Testis (tissue), 3 donors: ENCODE data around the gene NOS1AP. TPM values are rescaled to one million over a fixed set of nuclear protein-coding genes. Genes with fewer than 3 reads are reported as not detected.

Experiments
- DNase-seq: peaks from one replicate; pipeline ENCODE4 v3.0.0-alpha.2; 2019
- H3K27ac ChIP-seq, 2 donors: fragments of 200-600 bp; sonication (generic); one replicate each; pipeline ENCODE4 v1.5.1; 2019
- H3K27me3 ChIP-seq: fragments of 200-600 bp; sonication (generic); one replicate; pipeline ENCODE4 v1.5.1; 2019
- H3K36me3 ChIP-seq: fragments of 200-600 bp; sonication (generic); one replicate; pipeline ENCODE4 v1.5.1; 2017; ENCODE audit warnings: low read depth; ENCODE audit errors: missing control alignments
- H3K4me1 ChIP-seq: fragments of 200-600 bp; sonication (generic); one replicate; pipeline ENCODE4 v1.5.1; 2019
- H3K4me3 ChIP-seq, 2 donors: fragments of 200-600 bp; sonication (generic); one replicate each; pipeline ENCODE4 v1.5.1; 2017 to 2019
- H3K9me3 ChIP-seq: fragments of 200-600 bp; sonication (generic); one replicate; pipeline ENCODE4 v1.5.1; 2017
- CTCF ChIP-seq, 3 experiments: fragments of 450-650 bp in 2 of 3; fragments of 200-600 bp in 1 of 3; sonication (generic) in 1 of 3; IDR thresholded peaks; one replicate each; pipeline ENCODE4 v1.5.1; 2016 to 2019; ENCODE audit warnings: antibody characterized with exemption in 3 of 3, mild to moderate bottlenecking in 2 of 3, moderate library complexity in 1 of 3
- POLR2A ChIP-seq: fragments of 450-650 bp; IDR thresholded peaks from one replicate; pipeline ENCODE4 v1.6.1; 2017; ENCODE audit warnings: antibody characterized with exemption, mild to moderate bottlenecking, moderate library complexity
- WGBS, 2 donors: methylation state at CpG; one replicate each; pipeline ENCODE4 v1.1.5; 2018; 5-methylcytosine and 5-hydroxymethylcytosine counted together
- intact Hi-C: fragments of 100-400 bp; cut with DNase I; formaldehyde crosslinking; loops from one replicate; pipeline ENCODE4 v1.15.1; 2023; ENCODE audit warnings: low total_unique reads
- polyA plus RNA-seq: library from polyadenylated mRNA; stranded (reverse); fragments of 350-450 nt; fragmentation: Illumina TruSeq; extraction: RNeasy Lipid Tissue Mini Kit (QIAGEN cat#74804); gene quantifications from one replicate; pipeline ENCODE4 v1.2.3, GENCODE V29; 2014; ENCODE audit warnings: low read depth, low replicate concordance; ENCODE audit not compliant: insufficient read depth
- total RNA-seq, 2 donors: library from RNA; depleted of rRNA; stranded (reverse); fragments of >200 nt; gene quantifications; one replicate each; pipeline ENCODE4 v1.2.3, GENCODE V29; 2016

The NOS1AP gene
- total and polyA plus RNA-seq, 3 donors from 2014 or later: 2.1 to 5.1 (median 4.1) TPM

DNA sequence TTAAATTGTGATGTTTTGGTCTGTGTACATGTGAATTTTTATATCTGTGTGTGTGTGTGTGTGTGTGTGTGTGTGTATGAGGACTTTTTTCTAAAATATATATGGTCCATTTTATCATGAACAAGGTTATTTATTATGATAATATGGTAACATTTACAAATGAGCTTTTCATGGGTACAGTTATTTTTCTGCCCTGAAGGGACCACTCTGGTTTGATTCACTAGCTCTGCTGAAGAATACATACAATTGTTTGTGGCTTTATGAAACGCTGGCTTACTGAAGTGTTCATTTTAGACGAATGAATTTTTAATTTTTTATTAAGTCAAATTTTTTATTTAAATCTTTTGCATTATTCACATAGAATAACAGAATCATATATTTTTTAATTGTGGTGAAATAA, 235.2 kb downstream of the NOS1AP start:
- intact Hi-C loops: no loop called here
- DNase-seq: no peak
- Histone ChIP-seq H3K27ac (no peak overlapping the region), H3K4me3 (no peak overlapping the region), H3K36me3 (no peaks in the 10 kb centered on the region), H3K9me3 (no peaks in the 10 kb centered on the region), H3K27me3 (no peaks in the 10 kb centered on the region), H3K4me1 (no peaks in the 10 kb centered on the region)
- TF ChIP-seq CTCF (IDR thresholded peaks at IDR 0.05) (no peak), POLR2A (no peak)
- WGBS, 2 donors: 82 to 84% methylated on average over 2 of the region's 2 CpGs

- 91 to 100% methylated on average over 1 of the region's 1 CpG for WGBS, 2 donors
- Histone ChIP-seq H3K27ac (no peak overlapping the region), H3K4me3 (no peak overlapping the region), H3K4me1 (no peaks in the 10 kb centered on the region), H3K36me3 (no peaks in the 10 kb centered on the region), H3K9me3 (no peaks in the 10 kb centered on the region), H3K27me3 (no peaks in the 10 kb centered on the region)
- intact Hi-C loops: no loop called here
- TF ChIP-seq CTCF (IDR thresholded peaks at IDR 0.05) (no peak), POLR2A (no peak)
- no peak for DNase-seq
Measured at GRCh38 chr1:162305969-162306368, 236.5 kb downstream of the NOS1AP start.

DNA sequence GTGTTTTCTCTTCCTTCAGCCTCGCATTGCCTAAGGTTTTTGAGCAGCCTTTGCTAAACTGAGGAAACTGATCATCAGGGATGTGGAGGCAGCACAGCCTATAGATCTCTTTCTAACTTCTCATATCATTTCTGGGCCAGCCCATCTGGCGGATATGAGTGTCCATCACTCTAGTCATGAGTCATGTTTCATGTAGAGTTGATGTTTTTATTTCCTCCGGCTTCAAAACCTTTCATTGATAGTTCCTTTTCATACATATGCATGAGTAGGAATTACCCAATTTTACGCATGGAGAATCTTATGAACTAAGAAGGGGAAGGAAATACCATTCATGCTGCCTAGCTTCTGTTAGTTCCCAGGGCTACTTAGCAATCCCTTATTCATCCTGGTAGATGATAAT, 240.8 kb downstream of the NOS1AP start:
- DNase-seq: no peak

GRCh38 chr1:162314206-162314605, 244.7 kb downstream of the NOS1AP start:
- 92 to 100% methylated on average over 1 of the region's 1 CpG for whole genome bisulfite sequencing, 2 donors
- intact Hi-C loops: no loop called here

More for the DNA sequence above, 240.8 kb downstream of the NOS1AP start:
- intact Hi-C loops: no loop called here
- Histone ChIP-seq H3K4me1 (no peaks in the 10 kb centered on the region), H3K27ac (no peak overlapping the region), H3K4me3 (no peak overlapping the region), H3K9me3 (no peaks in the 10 kb centered on the region), H3K27me3 (no peaks in the 10 kb centered on the region), H3K36me3 (no peaks in the 10 kb centered on the region)
- 88 to 92% methylated on average over 4 of the region's 4 CpGs for WGBS, 2 donors
- TF ChIP-seq CTCF (IDR thresholded peaks at IDR 0.05) (no peak), POLR2A (no peak)

More at GRCh38 chr1:162314206-162314605, 244.7 kb downstream of the NOS1AP start:
- H3K4me1 ChIP-seq: no peaks in the 10 kb centered on the region
- DNase-seq: no peak
- H3K36me3 ChIP-seq: no peaks in the 10 kb centered on the region
- H3K27ac ChIP-seq: no peak overlapping the region
- no peak overlapping the region for H3K4me3 ChIP-seq
- TF ChIP-seq POLR2A (no peak), CTCF (IDR thresholded peaks at IDR 0.05) (no peak)
- no peaks in the 10 kb centered on the region for H3K27me3 ChIP-seq
- no peaks in the 10 kb centered on the region for H3K9me3 ChIP-seq
